Caco-2 (cell line): ENCODE results near the gene GP1BB. TPM values are rescaled to one million over a fixed set of nuclear protein-coding genes. Genes with fewer than 3 reads are reported as not detected.

Experiments
- BruUV-seq: library from RNA; stranded (reverse); fragments of 400-500 nt; replicated peaks from 2 replicates; lab custom pipeline; 2021; lab: Mats Ljungman, UMichigan
- CTCF ChIA-PET: fragments of 300-600 bp; sonication (Branson Sonifier 250); formaldehyde crosslinking; loops from one replicate; lab custom pipeline; 2022; ENCODE audit warnings: antibody characterized with exemption; lab: Charles Lee
- POLR2A ChIA-PET: fragments of 300-600 bp; sonication (Branson Sonifier 250); formaldehyde crosslinking; loops from one replicate; lab custom pipeline; 2022; ENCODE audit warnings: antibody characterized with exemption; lab: Charles Lee
- DNase-seq, 2 experiments: peaks; one replicate each; pipeline versions ENCODE4 v3.0.0 to v3.0.0-alpha.2; 2020 to 2022
- H3K27me3 ChIP-seq: replicated peaks from 2 replicates; pipeline ENCODE4 v1.6.0; 2011; ENCODE audit warnings: low read length; ENCODE audit not compliant: control insufficient read depth, insufficient read depth
- H3K36me3 ChIP-seq: 2 replicates; pipeline ENCODE4 v1.5.1; 2011; ENCODE audit warnings: low read length; ENCODE audit not compliant: control insufficient read depth, insufficient read depth
- H3K4me1 ChIP-seq: fragments of 250-450 bp; sonication (Bioruptor Pico); 2 replicates; pipeline ENCODE4 v1.5.1; 2020; ENCODE audit warnings: mild to moderate bottlenecking
- H3K4me3 ChIP-seq: 2 replicates; pipeline ENCODE4 v1.5.1; 2011; ENCODE audit warnings: low read depth, mild to moderate bottlenecking, control low read depth, low read length
- H3K9me3 ChIP-seq: fragments of 250-450 bp; sonication (Bioruptor Pico); 2 replicates; pipeline ENCODE4 v1.5.1; 2020; ENCODE audit warnings: mild to moderate bottlenecking, moderate library complexity
- H3K27ac Mint-ChIP-seq: one replicate; pipeline ENCODE4 v1.8.0; 2022; ENCODE audit warnings: mixed read lengths; ENCODE audit not compliant: unreplicated experiment
- H3K27me3 Mint-ChIP-seq: one replicate; pipeline ENCODE4 v1.8.0; 2022; ENCODE audit warnings: mixed read lengths; ENCODE audit not compliant: insufficient read depth, unreplicated experiment
- H3K36me3 Mint-ChIP-seq: one replicate; pipeline ENCODE4 v1.8.0; 2022; ENCODE audit warnings: mild to moderate bottlenecking, mixed read lengths; ENCODE audit not compliant: insufficient read depth, unreplicated experiment
- H3K4me1 Mint-ChIP-seq: one replicate; pipeline ENCODE4 v1.8.0; 2022; ENCODE audit warnings: low read depth, mixed read lengths; ENCODE audit not compliant: unreplicated experiment
- H3K4me3 Mint-ChIP-seq: one replicate; pipeline ENCODE4 v1.8.0; 2022; ENCODE audit warnings: mild to moderate bottlenecking, moderate library complexity, mixed read lengths; ENCODE audit not compliant: unreplicated experiment
- H3K9me3 Mint-ChIP-seq: one replicate; pipeline ENCODE4 v1.8.0; 2022; ENCODE audit warnings: mixed read lengths; ENCODE audit not compliant: unreplicated experiment
- CTCF ChIP-seq, 2 experiments: fragments of 200-600 bp in 1 of 2; IDR thresholded peaks; 1 replicate in 1 of 2; 2 replicates in 1 of 2; pipeline versions ENCODE4 v1.5.1 to v1.8.0; 2011 to 2022; ENCODE audit warnings: antibody characterized with exemption in 1 of 2, control low read depth in 1 of 2, inconsistent platforms in 1 of 2, low read depth in 1 of 2, low read length in 1 of 2, mild to moderate bottlenecking in 1 of 2, moderate library complexity in 1 of 2; ENCODE audit not compliant: insufficient read depth in 1 of 2, severe bottlenecking in 1 of 2, unreplicated experiment in 1 of 2
- intact Hi-C: fragments of 100-400 bp; cut with micrococcal nuclease; formaldehyde crosslinking; loops from one replicate; pipeline ENCODE4 v1.10.0; 2022; ENCODE audit not compliant: unreplicated experiment
- total RNA-seq: library from RNA; stranded (reverse); gene quantifications from 2 replicates; pipeline ENCODE4 v1.2.3, GENCODE V29; 2022

The GP1BB gene
- total RNA-seq, 1 experiment from 2014 or later, result 1.0 TPM

- no peak for TF ChIP-seq CTCF (IDR thresholded peaks at IDR 0.05; ENCODE audit: insufficient read depth in 1 of 2, low read depth in 1 of 2, low read length in 1 of 2, severe bottlenecking in 1 of 2, unreplicated experiment in 1 of 2)
- no TSS peak for BruUV-seq
- Mint-ChIP-seq H3K27me3 (peaks cover 3% of the 10 kb centered on the region), H3K4me3 (no peak overlapping the region), H3K27ac (no peak overlapping the region), H3K9me3 (no peaks in the 10 kb centered on the region), H3K36me3 (no peaks in the 10 kb centered on the region), H3K4me1 (no peaks in the 10 kb centered on the region)
- DNase-seq, result no peak
- POLR2A ChIA-PET, result no interaction called here
- intact Hi-C loops, result no loop called here
- H3K36me3 ChIP-seq, result no peaks in the 10 kb centered on the region
- no peaks in the 10 kb centered on the region for H3K9me3 ChIP-seq
- CTCF ChIA-PET, result interaction anchor here (1.5 to 1.7 kb wide), 2 partner anchors 42 to 138 kb away, joined by 4 to 7 read pairs; no protein-coding TSS in a partner anchor
- peaks cover 4% of the 10 kb centered on the region for H3K4me1 ChIP-seq
- no peaks in the 10 kb centered on the region for H3K27me3 ChIP-seq
- H3K4me3 ChIP-seq, result no peak overlapping the region
Observed at GRCh38 chr22:19772422-19772672, 49.0 kb downstream of the GP1BB start.

GRCh38 chr22:19772673-19773469 lies 49.5 kb downstream of the GP1BB start:
- no peak for DNase-seq
- no peak for TF ChIP-seq CTCF (IDR thresholded peaks at IDR 0.05; ENCODE audit: insufficient read depth in 1 of 2, low read depth in 1 of 2, low read length in 1 of 2, severe bottlenecking in 1 of 2, unreplicated experiment in 1 of 2)
- Histone ChIP-seq H3K27me3 (no peaks in the 10 kb centered on the region), H3K4me3 (no peak overlapping the region), H3K36me3 (no peaks in the 10 kb centered on the region), H3K9me3 (no peaks in the 10 kb centered on the region), H3K4me1 (no peaks in the 10 kb centered on the region)
- Mint-ChIP-seq H3K27ac (no peak overlapping the region), H3K9me3 (no peaks in the 10 kb centered on the region), H3K36me3 (no peaks in the 10 kb centered on the region), H3K4me3 (no peak overlapping the region), H3K27me3 (peaks cover 3% of the 10 kb centered on the region), H3K4me1 (no peaks in the 10 kb centered on the region)
- ChIA-PET CTCF (interaction anchor here (1.0 to 1.7 kb wide), 3 partner anchors 28 to 137 kb away, joined by 4 to 7 read pairs (median 5); no protein-coding TSS in a partner anchor), POLR2A (no interaction called here)
- intact Hi-C loops, result no loop called here
- BruUV-seq, result no TSS peak

- H3K9me3 Mint-ChIP-seq, result no peaks in the 10 kb centered on the region
- no peaks in the 10 kb centered on the region for H3K27me3 ChIP-seq
- intact Hi-C loops, result no loop called here
- no peaks in the 10 kb centered on the region for H3K9me3 ChIP-seq
- no peak for DNase-seq
- CTCF ChIA-PET, result interaction anchor here (1.0 to 1.7 kb wide), 3 partner anchors 27 to 137 kb away, joined by 4 to 7 read pairs (median 5); no protein-coding TSS in a partner anchor
- no peak for TF ChIP-seq CTCF (IDR thresholded peaks at IDR 0.05; ENCODE audit: insufficient read depth in 1 of 2, low read depth in 1 of 2, low read length in 1 of 2, severe bottlenecking in 1 of 2, unreplicated experiment in 1 of 2)
- no peak overlapping the region for H3K4me3 Mint-ChIP-seq
- POLR2A ChIA-PET, result no interaction called here
- H3K36me3 Mint-ChIP-seq, result no peaks in the 10 kb centered on the region
- H3K4me1 Mint-ChIP-seq, result no peaks in the 10 kb centered on the region
- no TSS peak for BruUV-seq
- peaks cover 3% of the 10 kb centered on the region for H3K27me3 Mint-ChIP-seq
- H3K4me3 ChIP-seq, result no peak overlapping the region
- H3K4me1 ChIP-seq, result no peaks in the 10 kb centered on the region
- H3K36me3 ChIP-seq, result no peaks in the 10 kb centered on the region
- no peak overlapping the region for H3K27ac Mint-ChIP-seq
Observed at GRCh38 chr22:19773470-19774040, 50.2 kb downstream of the GP1BB start.

Other genes with a start within 250 kb of the GP1BB start
- gene UFD1, start 244.3 kb upstream of the GP1BB start, total RNA-seq, result 102 and 108 TPM in 2 replicates
- 41.7 and 44.6 TPM in 2 replicates for gene CDC45, start 243.6 kb upstream of the GP1BB start, total RNA-seq
- gene CLDN5, start 199.1 kb upstream of the GP1BB start, total RNA-seq, result not detected in 2 replicates
- gene SEPTIN5, start 9.0 kb upstream of the GP1BB start, total RNA-seq, result 1.00 and 1.3 TPM in 2 replicates
- gene TBX1, start 37.2 kb downstream of the GP1BB start, total RNA-seq, result 4.2 and 5.3 TPM in 2 replicates
- gene GNB1L, start 131.3 kb downstream of the GP1BB start, total RNA-seq, result 13.4 and 15.8 TPM in 2 replicates
- gene RTL10, start 131.3 kb downstream of the GP1BB start, total RNA-seq, result 27.5 and 29.7 TPM in 2 replicates
- gene COMT, start 218.2 kb downstream of the GP1BB start, total RNA-seq, result 96.0 and 103 TPM in 2 replicates
- gene TXNRD2, start 218.3 kb downstream of the GP1BB start, total RNA-seq, result 44.8 and 47.0 TPM in 2 replicates